Upper lobe of left lung (tissue), 6 donors: Measurements from ENCODE around the gene MICAL3. TPM values are rescaled to one million over a fixed set of nuclear protein-coding genes. Genes with fewer than 3 reads are reported as not detected.

Source experiments
- ATAC-seq, 2 donors: fragments of 200-7000 bp; cut with Tn5 transposase; one replicate each; pipeline ENCODE4 v1.9.1; 2022; ENCODE audit warnings: mild to moderate bottlenecking in 2 of 2, moderate library complexity in 2 of 2; ENCODE audit not compliant: low FRiP score in 2 of 2
- DNase-seq, 2 donors: peaks; one replicate each; pipeline ENCODE4 v3.0.0-alpha.2; 2019 to 2020
- H3K27ac ChIP-seq, 4 donors: fragments of 200-600 bp; sonication (generic); one replicate each; pipeline ENCODE4 v1.5.1; 2016 to 2019
- H3K27me3 ChIP-seq, 4 donors: fragments of 200-600 bp; sonication (generic); one replicate each; pipeline ENCODE4 v1.5.1; 2017 to 2019
- H3K36me3 ChIP-seq, 4 donors: fragments of 200-600 bp; sonication (generic); one replicate each; pipeline ENCODE4 v1.5.1; 2016 to 2019
- H3K4me1 ChIP-seq, 4 donors: fragments of 200-600 bp; sonication (generic); one replicate each; pipeline ENCODE4 v1.5.1; 2018 to 2019
- H3K4me3 ChIP-seq, 4 donors: fragments of 200-600 bp; sonication (generic); one replicate each; pipeline ENCODE4 v1.5.1; 2017 to 2019; ENCODE audit warnings: mild to moderate bottlenecking in 2 of 4, moderate library complexity in 1 of 4
- H3K9me3 ChIP-seq, 4 donors: fragments of 200-600 bp; sonication (generic); one replicate each; pipeline ENCODE4 v1.5.1; 2018 to 2019
- EP300 ChIP-seq, 4 donors: sonication (generic); formaldehyde crosslinking; IDR thresholded peaks; one replicate each; pipeline ENCODE4 v1.5.1; 2017; ENCODE audit warnings: antibody characterized with exemption in 4 of 4, control low read depth in 2 of 4
- POLR2A ChIP-seq, 4 donors: fragments of 450-650 bp; IDR thresholded peaks; one replicate each; pipeline ENCODE4 v1.5.1; 2016 to 2017; ENCODE audit warnings: antibody characterized with exemption in 4 of 4, mild to moderate bottlenecking in 2 of 4
- POLR2AphosphoS5 ChIP-seq, 2 donors: sonication (generic); formaldehyde crosslinking; IDR thresholded peaks; one replicate each; pipeline ENCODE4 v1.5.1; 2017; ENCODE audit warnings: antibody characterized with exemption in 2 of 2
- WGBS, 2 donors: methylation state at CpG; one replicate each; pipeline ENCODE4 v1.1.5; 2017 to 2018; 5-methylcytosine and 5-hydroxymethylcytosine counted together
- total RNA-seq, 6 donors: library from RNA; depleted of rRNA in 4 of 6; stranded (reverse); fragments of >200 nt in 4 of 6; gene quantifications; one replicate each; pipeline versions ENCODE4 v1.1.0 to v1.2.1, GENCODE V29; 2016 to 2021
- TF ChIP-seq, protein P1 (sequence below), 6 experiments: fragments of 450-650 bp in 4 of 6; fragments of 200-600 bp in 2 of 6; sonication (generic) in 2 of 6; IDR thresholded peaks; one replicate each; pipeline ENCODE4 v1.5.1; 2016 to 2019; ENCODE audit warnings: antibody characterized with exemption in 6 of 6
- donor health status: DM: no; HTN: no; CAD: no; lungs with moderate emphysema.
- donor health status: DM: no; HTN: yes; CAD: no; lungs with severe emphysema.

MICAL3 gene
- total RNA-seq, 6 donors from 2014 or later = 6.4 to 39.8 (median 23.4) TPM

DNA sequence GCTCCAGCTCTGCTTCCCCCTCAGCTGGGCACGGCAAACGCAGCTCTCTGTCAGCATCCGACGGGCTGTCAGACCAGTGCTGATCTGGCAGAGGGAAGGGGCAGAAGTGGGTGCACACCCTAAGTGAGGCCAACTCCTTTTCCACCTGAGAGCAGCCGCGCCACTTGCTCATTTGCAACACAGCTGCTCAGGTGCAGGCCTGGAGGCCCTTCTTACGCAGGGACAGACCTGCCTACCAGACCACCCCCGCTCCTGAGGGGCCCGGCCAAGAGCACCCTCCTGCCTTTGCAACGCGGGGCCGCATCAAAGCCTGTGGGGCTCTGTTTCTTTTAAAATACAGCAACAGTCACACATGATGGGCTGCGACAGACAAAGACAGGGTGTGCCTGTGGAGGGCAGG, 202.3 kb downstream of the MICAL3 start:
- Histone ChIP-seq H3K27ac (no peak overlapping the region), H3K4me3 (no peak overlapping the region), H3K4me1 (no peaks in the 10 kb centered on the region), H3K36me3 (peaks cover 0 to 50% (median 20%) of the 10 kb centered on the region in 4 donors), H3K9me3 (no peaks in the 10 kb centered on the region), H3K27me3 (no peaks in the 10 kb centered on the region)
- WGBS, 2 donors = 91 to 95% methylated on average over 9 to 13 of the region's 13 CpGs
- TF ChIP-seq, protein P1, sequence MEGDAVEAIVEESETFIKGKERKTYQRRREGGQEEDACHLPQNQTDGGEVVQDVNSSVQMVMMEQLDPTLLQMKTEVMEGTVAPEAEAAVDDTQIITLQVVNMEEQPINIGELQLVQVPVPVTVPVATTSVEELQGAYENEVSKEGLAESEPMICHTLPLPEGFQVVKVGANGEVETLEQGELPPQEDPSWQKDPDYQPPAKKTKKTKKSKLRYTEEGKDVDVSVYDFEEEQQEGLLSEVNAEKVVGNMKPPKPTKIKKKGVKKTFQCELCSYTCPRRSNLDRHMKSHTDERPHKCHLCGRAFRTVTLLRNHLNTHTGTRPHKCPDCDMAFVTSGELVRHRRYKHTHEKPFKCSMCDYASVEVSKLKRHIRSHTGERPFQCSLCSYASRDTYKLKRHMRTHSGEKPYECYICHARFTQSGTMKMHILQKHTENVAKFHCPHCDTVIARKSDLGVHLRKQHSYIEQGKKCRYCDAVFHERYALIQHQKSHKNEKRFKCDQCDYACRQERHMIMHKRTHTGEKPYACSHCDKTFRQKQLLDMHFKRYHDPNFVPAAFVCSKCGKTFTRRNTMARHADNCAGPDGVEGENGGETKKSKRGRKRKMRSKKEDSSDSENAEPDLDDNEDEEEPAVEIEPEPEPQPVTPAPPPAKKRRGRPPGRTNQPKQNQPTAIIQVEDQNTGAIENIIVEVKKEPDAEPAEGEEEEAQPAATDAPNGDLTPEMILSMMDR (IDR thresholded peaks at IDR 0.05) = no peak
- no peak for TF ChIP-seq EP300 (IDR thresholded peaks at IDR 0.05)
- no peak for TF ChIP-seq POLR2A (IDR thresholded peaks at IDR 0.05)
- TF ChIP-seq POLR2AphosphoS5 (IDR thresholded peaks at IDR 0.05) = no peak
- no peak for ATAC-seq
- DNase-seq = no peak

DNA sequence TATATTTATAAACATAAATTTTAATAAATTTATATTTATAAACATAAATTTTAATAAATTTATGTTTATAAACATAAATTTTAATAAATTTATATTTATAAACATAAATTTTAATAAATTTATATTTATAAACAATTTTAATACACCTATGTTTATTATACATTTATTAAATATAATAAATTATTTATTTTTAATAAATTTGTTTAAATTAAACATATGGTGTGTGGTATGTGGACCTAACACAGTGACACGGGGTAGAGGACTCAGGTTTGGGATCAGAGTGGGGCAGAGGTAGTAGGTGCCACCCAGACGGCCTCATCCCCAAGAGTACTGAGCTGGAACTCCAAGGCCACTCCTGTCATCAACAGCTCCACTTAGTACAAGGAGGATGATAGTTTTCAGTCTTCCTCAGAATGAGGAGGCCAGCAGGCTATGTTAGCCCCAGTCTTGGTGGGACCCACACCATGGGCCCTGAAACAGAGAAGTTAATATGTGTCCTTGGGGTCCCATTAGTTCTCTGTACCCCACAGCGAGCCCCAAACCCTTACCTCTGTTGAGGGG, 203.4 kb downstream of the MICAL3 start:
- no peaks in the 10 kb centered on the region for H3K9me3 ChIP-seq
- no peaks in the 10 kb centered on the region for H3K4me1 ChIP-seq
- H3K27ac ChIP-seq = no peak overlapping the region
- 86% methylated on average over 3 of the region's 3 CpGs for WGBS, 2 donors
- ATAC-seq = no peak
- TF ChIP-seq POLR2A (IDR thresholded peaks at IDR 0.05) (no peak), POLR2AphosphoS5 (IDR thresholded peaks at IDR 0.05) (no peak), EP300 (IDR thresholded peaks at IDR 0.05) (no peak)
- TF ChIP-seq, protein P1 (IDR thresholded peaks at IDR 0.05) = no peak
- no peaks in the 10 kb centered on the region for H3K27me3 ChIP-seq
- no peak for DNase-seq
- H3K36me3 ChIP-seq = peaks cover 0 to 58% (median 25%) of the 10 kb centered on the region in 4 donors
- no peak overlapping the region for H3K4me3 ChIP-seq

DNA sequence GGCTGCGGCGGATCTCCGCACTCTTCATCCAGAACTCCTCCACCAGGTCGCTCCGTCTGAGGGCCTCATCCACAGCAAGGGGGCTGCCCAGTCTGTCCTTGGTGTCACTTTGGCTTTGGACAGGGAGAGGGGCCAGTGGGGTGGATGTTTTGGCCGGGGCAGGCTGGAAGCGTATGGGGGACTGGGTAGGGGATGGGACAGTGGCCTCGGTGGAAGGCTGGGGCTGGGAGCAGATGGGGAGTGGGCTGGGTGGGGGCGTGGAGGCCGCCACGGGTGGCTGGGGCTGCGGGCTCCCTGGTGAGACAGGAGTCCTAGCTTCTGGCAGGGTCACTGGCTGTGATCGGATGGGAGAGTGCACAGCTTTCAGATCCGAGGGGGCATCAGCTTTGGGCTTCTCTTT, 205.7 kb downstream of the MICAL3 start:
- no peaks in the 10 kb centered on the region for H3K4me1 ChIP-seq
- no peak for TF ChIP-seq POLR2A (IDR thresholded peaks at IDR 0.05)
- TF ChIP-seq, protein P1 (IDR thresholded peaks at IDR 0.05) = no peak
- TF ChIP-seq POLR2AphosphoS5 (IDR thresholded peaks at IDR 0.05) = no peak
- TF ChIP-seq EP300 (IDR thresholded peaks at IDR 0.05) = no peak
- no peak overlapping the region for H3K4me3 ChIP-seq
- DNase-seq (no peak), ATAC-seq (no peak)
- 89 to 93% methylated on average over 9 to 11 of the region's 14 CpGs for WGBS, 2 donors
- no peak overlapping the region for H3K27ac ChIP-seq
- peaks cover 0 to 68% (median 27%) of the 10 kb centered on the region in 4 donors for H3K36me3 ChIP-seq
- H3K27me3 ChIP-seq = no peaks in the 10 kb centered on the region
- H3K9me3 ChIP-seq = no peaks in the 10 kb centered on the region

DNA sequence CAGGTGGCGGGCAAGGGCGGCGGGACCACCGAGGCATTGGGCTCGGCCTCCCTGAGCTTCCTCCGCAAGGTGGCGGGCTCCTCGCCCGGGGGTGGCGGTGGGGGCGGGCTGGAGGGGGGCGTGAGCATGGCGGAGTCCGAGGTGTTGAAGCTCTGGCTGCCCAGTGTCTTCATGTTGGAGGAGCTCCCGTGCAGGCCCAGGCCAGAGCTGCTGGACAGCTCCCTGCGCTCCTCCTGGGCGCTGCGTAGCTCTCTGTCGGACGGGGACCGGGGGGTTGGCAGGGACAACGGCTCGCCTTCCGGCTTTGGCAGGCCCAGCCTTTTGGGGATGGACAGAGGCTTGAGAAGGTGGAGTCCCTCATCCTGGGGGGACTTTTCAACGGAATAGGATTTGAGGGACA, 206.2 kb downstream of the MICAL3 start:
- DNase-seq (no peak), ATAC-seq (no peak)
- no peak for TF ChIP-seq POLR2AphosphoS5 (IDR thresholded peaks at IDR 0.05)
- TF ChIP-seq, protein P1 (IDR thresholded peaks at IDR 0.05) = no peak
- TF ChIP-seq POLR2A (IDR thresholded peaks at IDR 0.05) = no peak
- no peak for TF ChIP-seq EP300 (IDR thresholded peaks at IDR 0.05)
- WGBS, 2 donors = 60 to 92% methylated on average over 1 to 25 of the region's 25 CpGs
- peaks cover 0 to 68% (median 27%) of the 10 kb centered on the region in 4 donors for H3K36me3 ChIP-seq
- no peak overlapping the region for H3K27ac ChIP-seq
- no peaks in the 10 kb centered on the region for H3K9me3 ChIP-seq
- H3K4me3 ChIP-seq = no peak overlapping the region
- H3K4me1 ChIP-seq = no peaks in the 10 kb centered on the region
- no peaks in the 10 kb centered on the region for H3K27me3 ChIP-seq

- WGBS, 2 donors = 95 to 100% methylated on average over 8 to 33 of the region's 33 CpGs
- Histone ChIP-seq H3K9me3 (no peaks in the 10 kb centered on the region), H3K27me3 (no peaks in the 10 kb centered on the region), H3K27ac (no peak overlapping the region), H3K36me3 (peaks cover 0 to 67% (median 25%) of the 10 kb centered on the region in 4 donors), H3K4me1 (no peaks in the 10 kb centered on the region), H3K4me3 (no peak overlapping the region)
- no peak for ATAC-seq
- no peak for DNase-seq
- TF ChIP-seq POLR2A (IDR thresholded peaks at IDR 0.05) = no peak
- no peak for TF ChIP-seq EP300 (IDR thresholded peaks at IDR 0.05)
- TF ChIP-seq POLR2AphosphoS5 (IDR thresholded peaks at IDR 0.05) = no peak
Observed at GRCh38 chr22:17817511-17818065, 206.8 kb downstream of the MICAL3 start.
